ENCODE results near the gene KDM7A.

KDM7A gene

DNA sequence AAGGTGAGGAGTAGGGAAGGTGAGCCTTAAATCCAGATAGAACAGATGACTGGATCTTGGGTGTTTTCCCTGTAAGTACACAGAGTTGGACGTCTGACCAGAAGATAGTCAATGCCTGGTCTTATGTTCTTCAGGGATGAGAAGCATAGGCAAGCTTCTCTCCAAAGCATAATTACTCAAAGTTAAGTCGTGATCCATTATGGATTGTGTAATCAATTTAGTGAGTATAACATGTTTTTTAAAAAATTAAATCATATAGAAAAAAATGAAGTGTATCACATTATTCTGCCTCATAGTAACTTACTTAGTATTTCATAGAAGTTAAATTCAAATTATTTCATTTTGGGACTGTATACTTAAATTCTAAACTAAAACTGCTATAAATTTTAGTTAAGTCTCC lies 39.7 kb downstream of the KDM7A start:
- no peaks in the 10 kb centered on the region for H3K79me2 ChIP-seq (ENCODE audit: control insufficient read depth, insufficient read depth, low read length, poor library complexity)
- no peak overlapping the region for H2BK12ac ChIP-seq (ENCODE audit: low read length)
- H4K91ac ChIP-seq (ENCODE audit: low read depth, low read length), result no peak overlapping the region
- H3K27me3 ChIP-seq (ENCODE audit: insufficient read depth, low read length), result no peaks in the 10 kb centered on the region
- H2AFZ ChIP-seq (ENCODE audit: insufficient read depth, low read length, poor library complexity), result no peak overlapping the region
- no peak overlapping the region for H2AK5ac ChIP-seq (ENCODE audit: low read length)
- no peak overlapping the region for H3K4ac ChIP-seq (ENCODE audit: low read depth, low read length)
- no peak overlapping the region for H4K12ac ChIP-seq (ENCODE audit: low read depth, low read length)
- no peak for DNase-seq
- no peak overlapping the region for H3K14ac ChIP-seq (ENCODE audit: low read length)
- no peak overlapping the region for H3K18ac ChIP-seq (ENCODE audit: low read length)
- H2BK120ac ChIP-seq (ENCODE audit: insufficient read depth, low read length, poor library complexity), result no peak overlapping the region
- H3K4me3 ChIP-seq (ENCODE audit: low read depth, low read length), result no peak overlapping the region
- H3K23ac ChIP-seq (ENCODE audit: low read length), result no peak overlapping the region
- no peak overlapping the region for H4K8ac ChIP-seq (ENCODE audit: low read depth, low read length)
- H3K9me3 ChIP-seq (ENCODE audit: insufficient read depth, low read depth, low read length), result no peaks in the 10 kb centered on the region
- H3K36me3 ChIP-seq (ENCODE audit: control insufficient read depth in 1 of 2, insufficient read depth in 2 of 2, low read length in 2 of 2), result no peaks in the 10 kb centered on the region
- no peak overlapping the region for H3K27ac ChIP-seq (ENCODE audit: low read depth, low read length)
- H3K9ac ChIP-seq (ENCODE audit: low read length), result no peak overlapping the region
- H3K79me1 ChIP-seq (ENCODE audit: low read length), result no peaks in the 10 kb centered on the region
- H3K4me2 ChIP-seq (ENCODE audit: low read length), result no peak overlapping the region
- no CpG with 5 or more reads among the region's 2 CpGs for WGBS (ENCODE audit: extremely low coverage, insufficient coverage, insufficient read length)
- no peaks in the 10 kb centered on the region for H3K4me1 ChIP-seq (ENCODE audit: control insufficient read depth in 1 of 2, insufficient read depth in 2 of 2, low read length in 2 of 2)
- no peak overlapping the region for H2BK5ac ChIP-seq (ENCODE audit: low read depth, low read length, poor library complexity)

DNA sequence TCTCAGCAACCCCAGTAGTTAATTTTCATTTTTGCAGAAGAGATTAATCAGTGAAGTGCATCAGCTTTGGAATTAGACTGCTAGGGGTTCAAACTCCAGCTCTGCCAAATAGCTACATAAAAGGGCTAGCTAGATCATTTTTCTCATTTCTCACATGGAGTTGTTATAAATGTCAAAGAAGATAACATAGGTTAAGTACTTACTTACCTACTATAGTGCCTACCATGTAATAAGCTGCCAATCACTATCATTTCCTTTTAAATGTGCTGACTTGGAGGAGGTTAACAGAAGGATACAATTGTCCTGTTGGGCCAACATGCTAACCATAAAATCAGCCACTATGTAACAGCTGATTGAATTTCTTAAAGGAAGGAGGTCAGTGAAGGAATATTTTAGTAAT lies 40.7 kb downstream of the KDM7A start:
- Histone ChIP-seq H3K79me2 (ENCODE audit: control insufficient read depth, insufficient read depth, low read length, poor library complexity) (no peaks in the 10 kb centered on the region), H3K23ac (ENCODE audit: low read length) (no peak overlapping the region), H2BK12ac (ENCODE audit: low read length) (no peak overlapping the region), H3K9me3 (ENCODE audit: insufficient read depth, low read depth, low read length) (no peaks in the 10 kb centered on the region), H3K18ac (ENCODE audit: low read length) (no peak overlapping the region), H3K36me3 (ENCODE audit: control insufficient read depth in 1 of 2, insufficient read depth in 2 of 2, low read length in 2 of 2) (no peaks in the 10 kb centered on the region), H2BK5ac (ENCODE audit: low read depth, low read length, poor library complexity) (no peak overlapping the region), H2AFZ (ENCODE audit: insufficient read depth, low read length, poor library complexity) (no peak overlapping the region), H3K9ac (ENCODE audit: low read length) (no peak overlapping the region), H3K4me2 (ENCODE audit: low read length) (no peak overlapping the region), H4K12ac (ENCODE audit: low read depth, low read length) (no peak overlapping the region), H3K4ac (ENCODE audit: low read depth, low read length) (no peak overlapping the region), H4K8ac (ENCODE audit: low read depth, low read length) (no peak overlapping the region), H3K4me1 (ENCODE audit: control insufficient read depth in 1 of 2, insufficient read depth in 2 of 2, low read length in 2 of 2) (no peaks in the 10 kb centered on the region), H3K79me1 (ENCODE audit: low read length) (no peaks in the 10 kb centered on the region), H4K91ac (ENCODE audit: low read depth, low read length) (no peak overlapping the region), H2AK5ac (ENCODE audit: low read length) (no peak overlapping the region), H3K14ac (ENCODE audit: low read length) (no peak overlapping the region), H2BK120ac (ENCODE audit: insufficient read depth, low read length, poor library complexity) (no peak overlapping the region), H3K4me3 (ENCODE audit: low read depth, low read length) (no peak overlapping the region), H3K27me3 (ENCODE audit: insufficient read depth, low read length) (no peaks in the 10 kb centered on the region), H3K27ac (ENCODE audit: low read depth, low read length) (no peak overlapping the region)
- DNase-seq, result no peak

GRCh38 chr7:140134039-140134438 lies 42.7 kb downstream of the KDM7A start:
- Histone ChIP-seq H3K4ac (ENCODE audit: low read depth, low read length) (no peak overlapping the region), H2BK120ac (ENCODE audit: insufficient read depth, low read length, poor library complexity) (no peak overlapping the region), H3K4me3 (ENCODE audit: low read depth, low read length) (no peak overlapping the region), H4K12ac (ENCODE audit: low read depth, low read length) (no peak overlapping the region), H3K9me3 (ENCODE audit: insufficient read depth, low read depth, low read length) (no peaks in the 10 kb centered on the region), H3K4me1 (ENCODE audit: control insufficient read depth in 1 of 2, insufficient read depth in 2 of 2, low read length in 2 of 2) (no peaks in the 10 kb centered on the region), H3K14ac (ENCODE audit: low read length) (no peak overlapping the region), H3K9ac (ENCODE audit: low read length) (no peak overlapping the region), H4K8ac (ENCODE audit: low read depth, low read length) (no peak overlapping the region), H4K91ac (ENCODE audit: low read depth, low read length) (no peak overlapping the region), H2AK5ac (ENCODE audit: low read length) (no peak overlapping the region), H3K79me2 (ENCODE audit: control insufficient read depth, insufficient read depth, low read length, poor library complexity) (no peaks in the 10 kb centered on the region), H3K27ac (ENCODE audit: low read depth, low read length) (no peak overlapping the region), H3K79me1 (ENCODE audit: low read length) (no peaks in the 10 kb centered on the region), H2AFZ (ENCODE audit: insufficient read depth, low read length, poor library complexity) (no peak overlapping the region), H3K27me3 (ENCODE audit: insufficient read depth, low read length) (no peaks in the 10 kb centered on the region), H3K23ac (ENCODE audit: low read length) (no peak overlapping the region), H2BK12ac (ENCODE audit: low read length) (no peak overlapping the region), H2BK5ac (ENCODE audit: low read depth, low read length, poor library complexity) (no peak overlapping the region), H3K18ac (ENCODE audit: low read length) (no peak overlapping the region), H3K36me3 (ENCODE audit: control insufficient read depth in 1 of 2, insufficient read depth in 2 of 2, low read length in 2 of 2) (no peaks in the 10 kb centered on the region), H3K4me2 (ENCODE audit: low read length) (no peak overlapping the region)
- no peak for DNase-seq
- no CpG with 5 or more reads among the region's 2 CpGs for WGBS (ENCODE audit: extremely low coverage, insufficient coverage, insufficient read length)

GRCh38 chr7:140127360-140128127 lies 49.2 kb downstream of the KDM7A start:
- H3K27ac ChIP-seq (ENCODE audit: low read depth, low read length), result no peak overlapping the region
- H4K12ac ChIP-seq (ENCODE audit: low read depth, low read length), result no peak overlapping the region
- no peak overlapping the region for H4K91ac ChIP-seq (ENCODE audit: low read depth, low read length)
- no peak for DNase-seq
- H3K18ac ChIP-seq (ENCODE audit: low read length), result no peak overlapping the region
- no peaks in the 10 kb centered on the region for H3K4me1 ChIP-seq (ENCODE audit: control insufficient read depth in 1 of 2, insufficient read depth in 2 of 2, low read length in 2 of 2)
- H3K9ac ChIP-seq (ENCODE audit: low read length), result no peak overlapping the region
- H3K4me2 ChIP-seq (ENCODE audit: low read length), result no peak overlapping the region
- no peak overlapping the region for H2BK120ac ChIP-seq (ENCODE audit: insufficient read depth, low read length, poor library complexity)
- H4K8ac ChIP-seq (ENCODE audit: low read depth, low read length), result no peak overlapping the region
- H2AK5ac ChIP-seq (ENCODE audit: low read length), result no peak overlapping the region
- no peak overlapping the region for H3K4ac ChIP-seq (ENCODE audit: low read depth, low read length)
- H3K4me3 ChIP-seq (ENCODE audit: low read depth, low read length), result no peak overlapping the region
- no peaks in the 10 kb centered on the region for H3K27me3 ChIP-seq (ENCODE audit: insufficient read depth, low read length)
- H3K14ac ChIP-seq (ENCODE audit: low read length), result no peak overlapping the region
- H2BK5ac ChIP-seq (ENCODE audit: low read depth, low read length, poor library complexity), result no peak overlapping the region
- H2AFZ ChIP-seq (ENCODE audit: insufficient read depth, low read length, poor library complexity), result no peak overlapping the region
- H2BK12ac ChIP-seq (ENCODE audit: low read length), result no peak overlapping the region
- H3K36me3 ChIP-seq (ENCODE audit: control insufficient read depth in 1 of 2, insufficient read depth in 2 of 2, low read length in 2 of 2), result no peaks in the 10 kb centered on the region
- no CpG with 5 or more reads among the region's 1 CpG for WGBS (ENCODE audit: extremely low coverage, insufficient coverage, insufficient read length)
- H3K23ac ChIP-seq (ENCODE audit: low read length), result no peak overlapping the region
- no peaks in the 10 kb centered on the region for H3K79me1 ChIP-seq (ENCODE audit: low read length)
- no peaks in the 10 kb centered on the region for H3K79me2 ChIP-seq (ENCODE audit: control insufficient read depth, insufficient read depth, low read length, poor library complexity)
- H3K9me3 ChIP-seq (ENCODE audit: insufficient read depth, low read depth, low read length), result peaks cover 1% of the 10 kb centered on the region

Measured in trophoblast cell (in vitro differentiated cells and primary cell).